GF-D8 (cell line): Measurements from ENCODE around the gene TRIP13.

ENCODE experiments used
- DNase-seq: peaks from one replicate; lab custom pipeline; 2025; lab: John Stamatoyannopoulos, UW

TRIP13 gene

DNA sequence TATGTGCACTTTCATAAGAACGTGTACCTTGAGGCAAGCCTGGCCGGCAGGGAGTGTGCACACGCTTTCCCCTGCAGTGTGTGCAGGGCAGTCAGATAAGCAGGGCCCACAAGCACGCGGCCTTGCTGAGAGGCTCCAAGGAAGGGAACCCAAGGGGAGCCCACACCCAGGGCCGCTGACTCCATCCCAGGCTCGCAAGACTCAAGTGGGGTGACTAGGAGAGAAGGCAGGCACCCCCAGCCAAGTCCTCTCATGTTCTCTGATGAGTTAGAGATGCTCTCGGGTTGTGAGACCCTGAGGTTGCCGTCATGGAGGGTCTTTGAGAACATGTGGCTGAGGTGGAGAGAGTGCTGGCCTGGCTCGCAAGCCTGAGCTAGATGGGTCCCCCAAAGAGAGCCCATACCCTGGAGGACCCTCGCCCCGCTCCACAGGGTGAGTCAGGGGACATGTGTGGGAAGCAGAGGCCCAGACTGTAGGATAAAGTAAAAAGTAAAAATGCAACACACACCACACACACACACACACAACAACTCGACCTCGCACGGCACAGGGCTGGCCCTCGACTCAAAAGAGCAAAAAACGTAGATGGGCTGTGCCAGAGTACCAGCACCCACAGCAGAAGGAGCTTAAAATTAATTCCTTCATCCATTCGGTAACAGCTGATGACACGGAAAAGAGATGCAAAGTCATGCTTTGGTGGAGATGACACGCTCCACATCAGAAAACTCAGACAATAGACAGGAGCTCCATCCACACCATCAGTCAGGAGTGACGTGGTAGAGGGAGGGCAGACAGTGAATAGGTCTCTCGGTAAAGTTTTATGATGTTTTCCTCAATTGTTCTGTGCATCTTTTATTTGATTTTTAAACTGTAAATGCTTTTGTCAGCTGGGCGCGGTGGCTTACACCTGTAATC, 61.1 kb downstream of the TRIP13 start:
- DNase-seq: no peak

DNA sequence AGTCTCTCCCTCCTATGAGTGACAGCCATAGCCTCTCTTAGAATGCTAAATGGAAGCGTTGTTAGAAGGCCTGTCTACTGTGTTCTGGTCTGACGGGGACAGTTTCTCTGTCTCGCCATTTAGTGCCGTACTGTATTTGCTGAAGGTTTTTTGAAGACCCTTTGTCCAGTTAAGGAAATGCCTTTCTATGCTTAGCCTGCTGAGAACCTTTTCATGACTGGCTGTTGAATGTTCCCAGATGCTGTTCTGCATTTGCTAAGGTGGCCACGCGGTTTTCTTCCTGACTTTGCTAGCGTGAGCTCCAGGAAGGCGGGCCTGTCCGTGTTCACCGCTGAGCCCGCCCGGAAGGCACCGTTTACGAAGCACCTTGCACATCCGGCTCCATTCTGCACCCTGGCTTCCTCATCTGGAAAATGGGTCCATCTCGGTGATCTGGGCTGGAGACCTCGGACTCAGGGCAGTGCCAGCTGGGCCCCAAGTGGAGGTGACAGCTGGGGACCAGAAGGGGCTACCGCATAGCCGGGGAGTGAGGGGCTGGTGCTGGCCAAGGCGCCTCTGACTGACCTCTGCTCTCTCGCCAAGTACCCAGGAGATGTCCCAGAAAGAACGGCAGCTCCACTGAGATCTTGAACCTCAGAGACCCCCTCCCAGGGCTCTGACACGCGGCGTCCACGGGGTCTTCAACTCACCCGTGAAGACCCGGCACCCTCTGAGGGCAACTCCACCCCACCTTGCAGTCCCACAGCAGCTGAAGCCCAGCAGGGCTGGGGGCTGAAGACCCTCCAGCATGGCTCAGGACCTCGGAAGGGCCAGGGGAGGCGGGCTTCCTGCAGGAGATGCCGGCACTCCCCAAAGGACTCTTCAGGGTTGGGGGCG, 63.4 kb downstream of the TRIP13 start:
- no peak for DNase-seq

- no peak for DNase-seq
Observed at GRCh38 chr5:956941-957747, 64.5 kb downstream of the TRIP13 start.

GRCh38 chr5:957748-958485, 65.2 kb downstream of the TRIP13 start:
- DNase-seq: no peak

DNA sequence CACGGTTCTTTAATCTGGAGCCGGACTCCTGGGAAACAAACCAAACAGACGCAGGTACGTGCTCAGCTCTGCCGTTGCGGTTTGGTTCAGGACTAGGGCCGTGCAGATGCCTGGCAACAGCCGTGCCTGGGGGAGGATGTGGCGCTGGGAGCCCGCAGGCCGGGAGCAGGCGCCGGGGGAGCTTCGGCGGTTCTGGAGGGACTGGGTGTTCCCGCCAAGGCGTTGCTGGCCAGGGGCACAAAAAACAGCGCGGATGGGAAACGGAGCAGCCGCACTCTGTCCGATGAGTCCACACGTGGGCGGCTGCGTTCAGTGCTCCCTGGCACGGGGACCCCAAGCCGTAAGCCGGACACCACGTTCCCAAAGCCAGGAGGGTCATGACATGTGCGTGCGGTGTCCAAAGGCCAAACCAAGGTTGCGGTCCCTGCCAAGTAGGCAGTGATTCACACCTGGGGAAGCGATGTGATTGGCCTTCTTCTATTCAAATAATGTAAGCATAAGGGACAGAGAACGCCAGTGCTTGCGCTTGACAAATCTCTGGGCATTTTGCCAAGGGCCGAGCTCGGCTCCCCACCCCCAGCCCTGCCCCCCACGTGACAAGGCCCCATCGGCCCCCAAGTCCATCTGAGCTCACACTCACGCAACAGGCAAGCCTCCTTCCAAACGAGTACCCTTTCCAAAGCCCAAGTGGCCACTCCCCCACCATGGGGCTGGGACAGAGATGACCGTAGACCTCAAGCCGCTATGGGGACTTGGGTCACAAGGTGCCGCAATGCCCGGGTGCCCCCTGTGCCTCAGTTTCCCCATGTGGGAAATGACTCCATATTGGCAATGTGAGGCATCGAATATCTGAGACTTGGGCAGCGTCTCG, 66.3 kb downstream of the TRIP13 start:
- DNase-seq: no peak

- DNase-seq: no peak
Observed at GRCh38 chr5:959581-960531, 67.2 kb downstream of the TRIP13 start.

DNA sequence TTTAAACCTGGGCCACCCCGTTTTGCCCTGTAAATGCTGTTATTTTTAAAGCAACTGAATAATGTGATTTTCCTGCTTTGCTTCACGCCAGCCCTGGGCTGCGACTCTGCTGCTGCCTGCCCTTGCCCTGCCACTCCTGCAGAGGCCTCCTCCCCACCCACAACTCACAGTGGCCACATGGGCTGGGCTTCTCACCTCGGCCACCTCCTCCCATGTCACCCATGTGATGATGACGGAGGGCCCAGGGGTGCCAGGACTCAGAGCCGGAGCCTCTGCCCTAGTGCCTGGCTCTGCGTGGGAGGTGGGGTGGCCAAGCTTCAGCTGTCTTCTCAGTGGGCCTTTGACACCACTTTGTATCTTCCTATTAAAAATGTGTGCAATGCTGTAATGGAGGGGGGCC, 67.9 kb downstream of the TRIP13 start:
- no peak for DNase-seq

- no peak for DNase-seq
Observed at GRCh38 chr5:961002-961710, 68.5 kb downstream of the TRIP13 start.

GRCh38 chr5:961711-962240, 69.1 kb downstream of the TRIP13 start:
- DNase-seq: no peak

- no peak for DNase-seq
Observed at GRCh38 chr5:962386-962785, 69.7 kb downstream of the TRIP13 start.

DNA sequence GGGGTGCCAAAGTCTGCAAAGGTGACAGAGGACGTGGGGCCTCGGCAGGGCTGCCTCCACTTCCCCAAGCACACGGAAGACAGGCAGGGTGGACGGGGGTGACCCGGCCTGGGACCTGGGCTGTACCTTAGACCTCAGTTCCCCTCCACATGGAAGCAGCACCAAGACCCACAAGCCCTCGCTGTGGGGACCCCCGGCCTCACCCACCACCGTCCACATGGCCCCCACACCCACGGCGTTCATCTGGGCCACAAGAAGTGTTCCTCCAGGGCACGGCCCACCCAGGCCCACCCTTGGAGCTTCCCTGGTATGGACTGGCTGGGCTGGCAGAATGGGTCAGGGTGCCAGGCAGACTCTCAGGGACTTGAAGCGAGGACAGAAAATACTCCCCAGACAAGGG, 70.1 kb downstream of the TRIP13 start:
- DNase-seq: no peak

DNA sequence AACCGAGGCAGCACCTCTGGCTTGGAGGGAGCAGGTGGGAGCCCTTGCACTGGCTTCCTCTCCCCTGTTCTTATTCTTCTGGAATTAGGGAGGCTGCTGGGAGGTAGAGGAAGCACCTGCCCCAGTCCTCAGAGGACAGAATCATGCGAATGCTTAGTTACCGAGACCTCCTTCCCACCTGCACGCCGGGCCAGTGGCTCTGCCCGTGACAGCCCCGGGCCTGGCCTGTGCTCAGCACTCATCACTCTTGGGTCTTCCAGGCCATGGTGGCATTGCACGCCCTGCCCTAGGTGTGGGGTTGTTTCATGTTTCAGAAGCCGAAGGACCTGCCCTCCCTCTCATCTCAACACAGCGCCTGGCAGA, 70.6 kb downstream of the TRIP13 start:
- no peak for DNase-seq

DNA sequence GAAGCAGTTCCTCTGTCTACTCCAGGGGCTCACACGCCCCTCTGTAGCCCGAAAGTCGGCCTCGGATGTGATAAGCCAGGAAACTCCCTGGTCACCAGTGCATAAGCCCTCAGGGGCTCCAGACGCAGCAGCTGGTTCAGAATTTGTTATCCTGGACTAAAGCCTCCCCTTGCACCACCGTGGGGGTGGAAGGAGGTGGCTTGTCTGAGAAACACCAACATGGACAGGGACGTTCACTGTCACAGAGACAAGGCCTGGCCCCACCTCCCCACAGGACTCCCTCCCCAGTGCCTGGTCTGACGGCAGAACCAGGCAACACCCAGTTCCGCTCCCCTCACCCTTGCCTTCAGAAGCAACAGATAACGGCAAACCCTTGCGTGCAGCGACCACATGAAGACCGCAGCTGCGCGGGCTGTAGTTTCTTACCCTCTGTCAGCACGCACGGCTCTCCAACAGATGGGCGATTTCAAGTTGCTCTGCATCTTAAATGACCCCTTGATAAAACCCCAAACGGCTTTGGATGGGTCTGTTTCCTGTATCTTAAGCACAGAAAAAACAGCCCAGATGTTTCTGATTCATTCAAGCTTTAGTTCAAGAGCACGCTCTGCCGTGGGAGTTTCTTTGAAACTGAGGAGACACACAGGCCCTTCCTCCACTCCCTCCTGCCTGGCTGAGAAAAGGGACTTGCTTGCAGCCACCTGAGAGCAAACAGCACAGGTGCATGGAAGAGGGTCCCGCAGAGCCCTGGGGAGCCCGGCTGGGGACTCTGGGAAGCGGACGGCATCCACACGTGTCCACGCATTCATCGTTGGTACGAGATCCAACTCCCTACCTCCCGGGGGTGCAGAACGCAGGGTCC, 71.2 kb downstream of the TRIP13 start:
- DNase-seq: no peak

- no peak for DNase-seq
Observed at GRCh38 chr5:964821-965220, 72.1 kb downstream of the TRIP13 start.

- DNase-seq: no peak
Observed at GRCh38 chr5:965604-966344, 73.1 kb downstream of the TRIP13 start.

DNA sequence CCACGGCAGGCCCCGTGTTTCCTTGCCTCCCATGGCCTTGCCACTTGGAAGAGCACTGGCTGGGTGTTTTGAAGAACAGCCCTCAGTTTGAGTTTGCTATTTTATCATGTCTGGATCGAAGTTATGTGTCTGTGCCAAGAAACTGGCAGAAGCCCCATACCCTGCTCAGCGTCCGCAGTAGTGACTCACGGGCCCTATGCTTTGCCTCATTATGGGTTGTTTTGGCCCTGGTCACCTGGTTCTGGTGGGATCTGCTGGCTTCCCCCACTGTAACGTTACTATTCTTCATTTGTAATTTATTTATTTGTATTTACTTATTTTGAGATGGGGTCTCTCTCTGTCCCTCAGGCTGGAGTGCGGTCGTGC, 73.6 kb downstream of the TRIP13 start:
- no peak for DNase-seq

DNA sequence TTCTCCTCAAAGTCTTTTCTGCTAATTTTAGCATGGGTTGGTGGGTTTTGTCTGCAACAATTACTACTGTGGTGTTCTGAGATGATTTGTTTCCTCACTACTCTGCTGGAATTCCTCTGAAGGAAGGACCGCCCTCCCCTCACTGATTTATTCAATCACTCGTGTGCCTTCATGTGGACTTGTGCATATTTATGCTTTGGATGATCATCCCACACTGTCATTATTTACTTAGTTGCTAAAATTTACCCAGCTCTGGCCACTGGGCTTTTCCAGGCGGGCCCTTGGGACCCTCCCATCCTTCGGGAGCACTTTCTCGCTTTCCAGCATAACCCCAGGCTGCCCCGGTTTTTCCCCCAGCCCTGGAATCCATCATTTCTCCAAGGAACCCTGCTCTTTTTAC, 74.3 kb downstream of the TRIP13 start:
- no peak for DNase-seq
